ENCODE measurements around the gene CIZ1. TPM values are rescaled to one million over a fixed set of nuclear protein-coding genes. Genes with fewer than 3 reads are reported as not detected.
"Not testable (repeated sequence)": the region's sequence is repeated elsewhere in the genome, so short reads cannot be mapped to it uniquely, and the experiment has no call there.

Gene CIZ1
- total and polyA plus RNA-seq, 2 of the 13 experiments (the other 11 are each of a cell fraction or from before 2014, with no cell fraction given) = 30.6 to 50.3 TPM

DNA sequence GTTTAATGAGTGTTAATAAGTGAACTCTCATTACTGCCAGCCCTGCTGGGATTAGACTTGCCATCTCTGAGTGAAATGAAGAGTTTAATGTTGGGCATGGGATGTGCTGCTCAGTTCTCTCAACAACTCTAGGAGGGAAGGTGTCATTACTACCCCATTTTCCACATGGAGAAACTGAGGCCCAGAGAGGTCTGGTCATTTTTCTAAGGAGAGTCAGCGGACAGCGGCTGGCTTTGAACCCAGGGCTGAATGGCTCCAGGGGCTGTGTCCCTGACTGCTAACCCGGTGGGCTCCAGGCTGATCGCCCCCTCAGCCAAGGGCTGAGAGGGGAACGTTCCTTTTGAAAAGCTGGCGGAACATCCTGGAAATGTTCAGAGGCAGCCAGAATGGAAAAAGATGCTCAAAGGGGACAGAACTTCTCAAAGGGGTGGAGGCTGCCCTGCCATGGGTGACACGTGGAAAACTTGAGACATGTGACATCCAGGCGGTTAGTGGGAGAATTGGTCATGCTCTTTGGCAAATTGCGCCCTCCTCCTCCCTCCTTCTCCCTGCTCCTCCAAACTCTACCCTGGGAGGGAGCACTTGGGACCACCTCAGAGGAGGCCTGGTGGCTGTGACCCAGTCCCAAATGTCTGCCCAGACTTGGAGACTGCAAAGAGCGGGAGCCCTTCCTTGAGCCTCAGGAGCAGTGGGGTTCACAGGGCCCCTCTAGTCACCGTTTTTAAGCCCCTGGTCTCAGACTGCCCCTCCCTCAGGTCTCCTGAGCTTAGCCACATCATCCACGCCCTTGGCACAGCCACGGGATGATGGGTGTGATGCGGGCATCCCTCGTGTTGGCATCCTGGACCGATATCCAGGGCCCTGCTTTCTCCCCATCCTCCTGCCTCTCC, 40.5 kb upstream of the CIZ1 start:
- no TSS peak for BruUV-seq (replicated peaks)
- intact Hi-C loops (cut with micrococcal nuclease; ENCODE audit: unreplicated experiment) = no loop called here
- H3K27me3 ChIP-seq (ENCODE audit: control insufficient read depth in 1 of 2, insufficient read depth in 2 of 2, low read length in 2 of 2) = peaks cover 5 to 29% of the 10 kb centered on the region in 2 experiments; a peak in 3 of 5 replicates
- no peak for FAIRE-seq
- H3K4me1 ChIP-seq (ENCODE audit: insufficient read depth, low read length) = no peaks in the 10 kb centered on the region
- no peak for DNase-seq (ENCODE audit: low spot score)
- no peak overlapping the region for H3K4me3 ChIP-seq (replicated peaks in 1 of 3; ENCODE audit: insufficient read depth in 1 of 3, low read depth in 2 of 3, low read length in 3 of 3)
- 46% methylated on average over 8 of the region's 16 CpGs for whole genome bisulfite sequencing (ENCODE audit: low lambda C conversion rate)
- no peak for ATAC-seq
- ChIA-PET POLR2A (no interaction called here), CTCF (ENCODE audit: low intra/inter-chr PET ratio, low total read pairs) (no interaction called here)
- no peak overlapping the region for H3K27ac ChIP-seq (ENCODE audit: extremely low read length, insufficient read depth, low read length)
- peak; percentile 27; the same call in 1 of the 2 replicates for TF ChIP-seq MNT (IDR thresholded peaks at IDR 0.05)
- TF ChIP-seq ZNF629 (CRISPR knock-in tag; conservative IDR thresholded peaks at IDR 0.05) = peak; percentile 63
- no peak for TF ChIP-seq ZNF879 (CRISPR knock-in tag; IDR thresholded peaks at IDR 0.05)
- H3K4me2 ChIP-seq (ENCODE audit: low read depth, low read length) = no peak overlapping the region
- H3K36me3 ChIP-seq (replicated peaks in 1 of 2; ENCODE audit: control insufficient read depth in 1 of 2, insufficient read depth in 2 of 2, low read length in 2 of 2) = no peaks in the 10 kb centered on the region
- H3K9me3 ChIP-seq (ENCODE audit: low read length) = no peaks in the 10 kb centered on the region
- H4K20me1 ChIP-seq (ENCODE audit: insufficient read depth, low read length) = no peaks in the 10 kb centered on the region
- H3K9ac ChIP-seq (ENCODE audit: insufficient read depth, low read depth, low read length) = no peak overlapping the region
- in situ Hi-C loops (cut with HindIII; ENCODE audit: extremely low pct_ligation_motif_present, low pct_unique_long_range_greater_than_20kb) = no loop called here
- H2AFZ ChIP-seq (ENCODE audit: low read length) = no peak overlapping the region
- no peaks in the 10 kb centered on the region for H3K79me2 ChIP-seq (ENCODE audit: insufficient read depth, low read length)

DNA sequence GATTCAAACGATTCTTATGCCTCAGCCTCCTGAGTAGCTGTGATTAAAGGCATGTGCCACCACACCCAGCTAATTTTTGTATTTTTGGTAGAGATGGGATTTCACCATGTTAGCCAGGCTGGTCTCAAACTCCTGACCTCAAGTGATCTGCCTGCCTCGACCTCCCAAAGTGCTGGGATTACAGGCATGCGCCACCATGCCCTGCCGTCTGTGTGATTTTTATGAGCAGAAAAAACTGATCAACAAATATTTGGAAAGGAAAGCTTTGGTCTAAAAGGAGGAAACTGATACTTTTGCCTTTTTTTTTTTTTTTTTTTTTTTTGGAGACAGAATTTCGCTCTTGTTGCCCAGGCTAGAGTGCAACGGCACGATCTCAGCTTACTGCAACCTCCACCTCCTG, 39.5 kb upstream of the CIZ1 start:
- WGBS (ENCODE audit: low lambda C conversion rate) = 49% methylated on average over 7 of the region's 7 CpGs
- H3K36me3 ChIP-seq (replicated peaks in 1 of 2; ENCODE audit: control insufficient read depth in 1 of 2, insufficient read depth in 2 of 2, low read length in 2 of 2); H3K4me3 ChIP-seq (replicated peaks in 1 of 3; ENCODE audit: insufficient read depth in 1 of 3, low read depth in 2 of 3, low read length in 3 of 3); ATAC-seq; H3K9ac ChIP-seq (ENCODE audit: insufficient read depth, low read depth, low read length); H4K20me1 ChIP-seq (ENCODE audit: insufficient read depth, low read length); intact Hi-C loops (cut with micrococcal nuclease; ENCODE audit: unreplicated experiment); CTCF ChIA-PET (ENCODE audit: low intra/inter-chr PET ratio, low total read pairs); FAIRE-seq; H3K4me1 ChIP-seq (ENCODE audit: insufficient read depth, low read length); H3K9me3 ChIP-seq (ENCODE audit: low read length); H3K79me2 ChIP-seq (ENCODE audit: insufficient read depth, low read length); H3K27ac ChIP-seq (ENCODE audit: extremely low read length, insufficient read depth, low read length); BruUV-seq (replicated peaks); in situ Hi-C loops (cut with HindIII; ENCODE audit: extremely low pct_ligation_motif_present, low pct_unique_long_range_greater_than_20kb); H3K4me2 ChIP-seq (ENCODE audit: low read depth, low read length); H2AFZ ChIP-seq (ENCODE audit: low read length); DNase-seq (ENCODE audit: low spot score); POLR2A ChIA-PET: not testable (repeated sequence)
- H3K27me3 ChIP-seq (ENCODE audit: control insufficient read depth in 1 of 2, insufficient read depth in 2 of 2, low read length in 2 of 2) = peaks cover 5 to 29% of the 10 kb centered on the region in 2 experiments; a peak in 3 of 5 replicates

Data from HepG2 (cell line).